Stimulated activated CD4-positive, alpha-beta T cell treated with anti-CD3 and anti-CD28 coated beads, TNF-alpha, amount 100 ng/mL, for 4 hours (primary cell): ENCODE data around the gene GRM4.
"Not testable (repeated sequence)": the region's sequence is repeated elsewhere in the genome, so short reads cannot be mapped to it uniquely, and the experiment has no call there.

Experiments used
- DNase-seq, 3 experiments: peaks; one replicate each; pipeline ENCODE4 v3.0.0-alpha.2; 2020; ENCODE audit warnings: low read depth in 3 of 3

Gene GRM4

GRCh38 chr6:34022873-34023255 is 123.0 kb downstream of the GRM4 start:
- DNase-seq: no peak

- DNase-seq: no peak
These were observed 123.5 kb downstream of the GRM4 start for GRCh38 chr6:34022250-34022872.

GRCh38 chr6:34021554-34022190 is 124.2 kb downstream of the GRM4 start:
- DNase-seq: no peak

GRCh38 chr6:34020807-34021553 is 124.9 kb downstream of the GRM4 start:
- no peak for DNase-seq

- no peak for DNase-seq
These were observed 125.6 kb downstream of the GRM4 start for GRCh38 chr6:34020278-34020677.

GRCh38 chr6:34018961-34019606 is 126.8 kb downstream of the GRM4 start:
- DNase-seq: no peak

- DNase-seq: no peak
These were observed 127.9 kb downstream of the GRM4 start for GRCh38 chr6:34018026-34018425.

GRCh38 chr6:34017106-34017805 is 128.6 kb downstream of the GRM4 start:
- DNase-seq: no peak

GRCh38 chr6:34016573-34016972 is 129.3 kb downstream of the GRM4 start:
- not testable (repeated sequence) for DNase-seq

GRCh38 chr6:34015586-34015985 is 130.3 kb downstream of the GRM4 start:
- no peak for DNase-seq

- DNase-seq: no peak
These were observed 134.6 kb downstream of the GRM4 start for GRCh38 chr6:34011264-34011663.

- DNase-seq: no peak
These were observed 139.9 kb downstream of the GRM4 start for GRCh38 chr6:34005901-34006531.

- DNase-seq: no peak
These were observed 141.2 kb downstream of the GRM4 start for GRCh38 chr6:34004706-34005105.

- DNase-seq: no peak
These were observed 141.9 kb downstream of the GRM4 start for GRCh38 chr6:34003962-34004361.

GRCh38 chr6:34001706-34002621 is 143.9 kb downstream of the GRM4 start:
- no peak for DNase-seq

- no peak for DNase-seq
These were observed 145.6 kb downstream of the GRM4 start for GRCh38 chr6:34000281-34000680.

GRCh38 chr6:33999567-33999966 is 146.3 kb downstream of the GRM4 start:
- DNase-seq: no peak

GRCh38 chr6:33998660-33999059 is 147.2 kb downstream of the GRM4 start:
- DNase-seq: no peak

GRCh38 chr6:33997265-33997664 is 148.6 kb downstream of the GRM4 start:
- no peak for DNase-seq

- DNase-seq: no peak
These were observed 149.8 kb downstream of the GRM4 start for GRCh38 chr6:33996120-33996475.
